DOHH2 (cell line): Measurements from ENCODE around the gene ANAPC16.

Experiments
- EZH2phosphoT487 ChIP-seq: fragments of 200-600 bp; sonication (generic); IDR thresholded peaks from 2 replicates; pipeline ENCODE4 v1.6.1; 2017; ENCODE audit warnings: borderline replicate concordance, mild to moderate bottlenecking, antibody characterized with exemption, low read length, moderate library complexity, mixed read lengths
- TF ChIP-seq, protein P1 (sequence below): fragments of 200-600 bp; sonication (generic); IDR thresholded peaks from one replicate; pipeline ENCODE4 v1.5.1; 2014; ENCODE audit warnings: antibody characterized with exemption, mild to moderate bottlenecking, low read depth, low read length; ENCODE audit not compliant: poor library complexity, severe bottlenecking

DNA sequence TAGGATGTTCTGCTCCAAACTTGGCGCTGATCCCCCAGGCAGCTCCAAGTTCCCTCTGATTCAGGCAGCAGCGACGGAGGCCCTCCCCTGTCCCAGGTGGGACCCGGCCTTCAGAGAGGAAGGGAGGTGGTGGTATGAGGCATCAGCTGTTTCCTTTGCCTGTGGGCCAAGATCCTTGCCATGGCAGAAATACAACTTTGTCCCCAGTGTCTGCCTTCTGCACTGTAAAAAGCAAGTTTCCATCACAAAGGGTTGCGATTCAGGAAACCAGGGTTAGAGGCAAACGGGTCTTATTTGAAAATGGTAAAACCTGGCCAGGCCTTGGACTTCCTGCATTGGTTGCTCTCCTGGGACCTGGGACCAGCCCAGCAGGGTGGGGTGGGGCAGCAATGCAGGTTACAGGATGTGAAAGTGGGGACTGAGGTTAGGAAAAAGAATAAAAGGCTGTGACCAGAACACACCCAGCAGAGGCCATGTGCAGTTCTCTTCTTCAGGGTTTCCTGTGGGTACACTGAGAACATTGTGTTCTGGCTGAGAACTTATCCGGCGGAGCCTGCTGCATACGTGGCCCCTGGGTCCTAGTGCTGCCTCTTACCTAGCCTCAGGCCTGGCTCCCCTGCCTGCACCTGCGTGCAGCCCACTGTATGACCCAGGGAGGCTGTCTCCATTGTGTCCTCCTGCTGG, 32.8 kb downstream of the ANAPC16 start:
- TF ChIP-seq, protein P1, sequence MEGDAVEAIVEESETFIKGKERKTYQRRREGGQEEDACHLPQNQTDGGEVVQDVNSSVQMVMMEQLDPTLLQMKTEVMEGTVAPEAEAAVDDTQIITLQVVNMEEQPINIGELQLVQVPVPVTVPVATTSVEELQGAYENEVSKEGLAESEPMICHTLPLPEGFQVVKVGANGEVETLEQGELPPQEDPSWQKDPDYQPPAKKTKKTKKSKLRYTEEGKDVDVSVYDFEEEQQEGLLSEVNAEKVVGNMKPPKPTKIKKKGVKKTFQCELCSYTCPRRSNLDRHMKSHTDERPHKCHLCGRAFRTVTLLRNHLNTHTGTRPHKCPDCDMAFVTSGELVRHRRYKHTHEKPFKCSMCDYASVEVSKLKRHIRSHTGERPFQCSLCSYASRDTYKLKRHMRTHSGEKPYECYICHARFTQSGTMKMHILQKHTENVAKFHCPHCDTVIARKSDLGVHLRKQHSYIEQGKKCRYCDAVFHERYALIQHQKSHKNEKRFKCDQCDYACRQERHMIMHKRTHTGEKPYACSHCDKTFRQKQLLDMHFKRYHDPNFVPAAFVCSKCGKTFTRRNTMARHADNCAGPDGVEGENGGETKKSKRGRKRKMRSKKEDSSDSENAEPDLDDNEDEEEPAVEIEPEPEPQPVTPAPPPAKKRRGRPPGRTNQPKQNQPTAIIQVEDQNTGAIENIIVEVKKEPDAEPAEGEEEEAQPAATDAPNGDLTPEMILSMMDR: no peak
- TF ChIP-seq EZH2phosphoT487: no peak
